Peyer's patch (tissue), 4 donors: ENCODE results near the gene AGFG2. TPM values are rescaled to one million over a fixed set of nuclear protein-coding genes. Genes with fewer than 3 reads are reported as not detected.
A peak's percentile ranks its signal among the peaks of the same experiment; 100 is the strongest.

Experiments used
- DNase-seq, 3 donors: peaks; one replicate each; pipeline ENCODE4 v3.0.0-alpha.2; 2017 to 2019
- H3K27ac ChIP-seq, 4 donors: fragments of 200-600 bp; sonication (generic); one replicate each; pipeline ENCODE4 v1.5.1; 2016 to 2019
- H3K27me3 ChIP-seq, 2 donors: fragments of 200-600 bp; sonication (generic); one replicate each; pipeline ENCODE4 v1.5.1; 2019
- H3K36me3 ChIP-seq, 3 donors: fragments of 200-600 bp; sonication (generic); one replicate each; pipeline ENCODE4 v1.5.1; 2016 to 2019
- H3K4me1 ChIP-seq, 4 donors: fragments of 200-600 bp; sonication (generic); one replicate each; pipeline ENCODE4 v1.5.1; 2016 to 2019
- H3K4me3 ChIP-seq, 4 donors: fragments of 200-600 bp; sonication (generic); 1 replicate in 3 of 4; 2 replicates in 1 of 4; pipeline ENCODE4 v1.5.1; 2016 to 2019; ENCODE audit warnings: mild to moderate bottlenecking in 1 of 4
- H3K9me3 ChIP-seq, 4 donors: fragments of 200-600 bp; sonication (generic); one replicate each; pipeline ENCODE4 v1.5.1; 2016 to 2019; ENCODE audit warnings: mild to moderate bottlenecking in 1 of 4
- POLR2A ChIP-seq, 2 donors: fragments of 450-650 bp; IDR thresholded peaks; one replicate each; pipeline ENCODE4 v1.5.1; 2017; ENCODE audit warnings: antibody characterized with exemption in 2 of 2, mild to moderate bottlenecking in 2 of 2, moderate library complexity in 2 of 2
- total RNA-seq, 4 donors: library from RNA; depleted of rRNA; stranded (reverse); fragments of >200 nt; gene quantifications; one replicate each; pipeline ENCODE4 v1.1.0, GENCODE V29; 2016
- TF ChIP-seq, protein P1 (sequence below), 6 experiments: fragments of 450-650 bp in 4 of 6; fragments of 200-600 bp in 2 of 6; sonication (generic) in 1 of 6; IDR thresholded peaks; one replicate each; pipeline ENCODE4 v1.5.1; 2017 to 2019; ENCODE audit warnings: antibody characterized with exemption in 6 of 6, mild to moderate bottlenecking in 3 of 6, moderate library complexity in 1 of 6

The AGFG2 gene
- total RNA-seq, result 10 to 100 TPM; 38.4 to 63.6 (median 49.9) TPM

- Histone ChIP-seq H3K27me3 (no peaks in the 10 kb centered on the region), H3K4me1 (peaks cover 0 to 38% (median 6%) of the 10 kb centered on the region in 4 donors), H3K27ac (peak within 1 kb of the TSS; percentile 78 to 87 (median 85)), H3K4me3 (peak within 1 kb of the TSS; percentile 71 to 96 (median 87)), H3K9me3 (no peaks in the 10 kb centered on the region), H3K36me3 (no peaks in the 10 kb centered on the region)
- DNase-seq, result peak; percentile 100
- TF ChIP-seq, protein P1, sequence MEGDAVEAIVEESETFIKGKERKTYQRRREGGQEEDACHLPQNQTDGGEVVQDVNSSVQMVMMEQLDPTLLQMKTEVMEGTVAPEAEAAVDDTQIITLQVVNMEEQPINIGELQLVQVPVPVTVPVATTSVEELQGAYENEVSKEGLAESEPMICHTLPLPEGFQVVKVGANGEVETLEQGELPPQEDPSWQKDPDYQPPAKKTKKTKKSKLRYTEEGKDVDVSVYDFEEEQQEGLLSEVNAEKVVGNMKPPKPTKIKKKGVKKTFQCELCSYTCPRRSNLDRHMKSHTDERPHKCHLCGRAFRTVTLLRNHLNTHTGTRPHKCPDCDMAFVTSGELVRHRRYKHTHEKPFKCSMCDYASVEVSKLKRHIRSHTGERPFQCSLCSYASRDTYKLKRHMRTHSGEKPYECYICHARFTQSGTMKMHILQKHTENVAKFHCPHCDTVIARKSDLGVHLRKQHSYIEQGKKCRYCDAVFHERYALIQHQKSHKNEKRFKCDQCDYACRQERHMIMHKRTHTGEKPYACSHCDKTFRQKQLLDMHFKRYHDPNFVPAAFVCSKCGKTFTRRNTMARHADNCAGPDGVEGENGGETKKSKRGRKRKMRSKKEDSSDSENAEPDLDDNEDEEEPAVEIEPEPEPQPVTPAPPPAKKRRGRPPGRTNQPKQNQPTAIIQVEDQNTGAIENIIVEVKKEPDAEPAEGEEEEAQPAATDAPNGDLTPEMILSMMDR (IDR thresholded peaks at IDR 0.05), result peak in 1 of 6 experiments; percentile 5
- TF ChIP-seq POLR2A (IDR thresholded peaks at IDR 0.05), result peak; percentile 78 to 92
Observed at GRCh38 chr7:100538654-100539435, at the start of gene AGFG2. AGFG2 (plus strand) TSS chr7:100539203; CDS start chr7:100539347, 144 bp downstream.

- H3K36me3 ChIP-seq, result no peaks in the 10 kb centered on the region
- H3K9me3 ChIP-seq, result no peaks in the 10 kb centered on the region
- H3K27ac ChIP-seq, result no peak overlapping the region
- no peak overlapping the region for H3K4me3 ChIP-seq
- TF ChIP-seq, protein P1 (IDR thresholded peaks at IDR 0.05), result no peak
- TF ChIP-seq POLR2A (IDR thresholded peaks at IDR 0.05), result no peak
- DNase-seq, result peak in 1 of 3 donors; percentile 49
- H3K27me3 ChIP-seq, result no peaks in the 10 kb centered on the region
- peaks cover 0 to 9% (median 6%) of the 10 kb centered on the region in 4 donors for H3K4me1 ChIP-seq
Observed at GRCh38 chr7:100489824-100490223, 49.2 kb upstream of the AGFG2 start.

DNA sequence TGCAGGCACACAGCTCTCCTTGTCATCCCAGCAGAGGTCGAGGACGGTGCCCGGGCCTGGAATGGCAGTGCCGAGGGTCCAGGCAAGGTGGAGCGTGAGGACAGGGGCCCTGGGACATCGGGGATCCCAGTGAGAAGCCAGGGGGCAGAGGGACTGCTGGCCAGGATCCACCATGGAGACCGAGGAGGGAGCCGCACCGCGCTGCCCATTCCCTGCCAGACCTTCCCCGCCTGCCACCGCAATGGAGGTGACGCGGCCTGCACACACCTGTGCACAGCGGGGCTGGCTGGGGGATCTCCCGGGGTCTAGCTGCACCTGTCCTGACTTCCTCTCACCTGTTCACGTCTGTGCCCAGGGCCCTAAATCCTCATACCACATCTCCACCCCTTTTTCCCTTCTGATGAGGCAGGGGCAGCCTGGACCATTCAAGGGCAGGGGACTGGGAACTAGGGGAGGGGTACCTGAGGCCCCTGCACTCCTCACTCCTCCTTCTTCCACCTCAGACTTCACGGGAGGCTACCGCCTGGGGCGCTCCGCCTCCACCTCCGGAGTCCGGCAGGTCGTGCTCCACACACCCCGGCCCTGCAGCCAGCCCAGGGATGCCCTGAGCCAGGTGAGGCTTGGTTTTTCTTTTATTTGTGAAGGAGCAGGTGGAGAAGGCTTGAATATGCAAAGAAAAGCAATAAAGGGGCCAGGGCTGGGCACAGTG lies 48.4 kb upstream of the AGFG2 start:
- no peak overlapping the region for H3K4me3 ChIP-seq
- TF ChIP-seq POLR2A (IDR thresholded peaks at IDR 0.05), result no peak
- TF ChIP-seq, protein P1 (IDR thresholded peaks at IDR 0.05), result no peak
- no peaks in the 10 kb centered on the region for H3K27me3 ChIP-seq
- DNase-seq, result no peak
- no peaks in the 10 kb centered on the region for H3K36me3 ChIP-seq
- no peak overlapping the region for H3K27ac ChIP-seq
- H3K9me3 ChIP-seq, result no peaks in the 10 kb centered on the region
- H3K4me1 ChIP-seq, result peaks cover 0 to 9% (median 6%) of the 10 kb centered on the region in 4 donors

- Histone ChIP-seq H3K27me3 (no peaks in the 10 kb centered on the region), H3K36me3 (no peaks in the 10 kb centered on the region), H3K27ac (no peak overlapping the region), H3K4me1 (peaks cover 0 to 9% (median 6%) of the 10 kb centered on the region in 4 donors), H3K9me3 (no peaks in the 10 kb centered on the region), H3K4me3 (no peak overlapping the region)
- no peak for TF ChIP-seq POLR2A (IDR thresholded peaks at IDR 0.05)
- TF ChIP-seq, protein P1 (IDR thresholded peaks at IDR 0.05), result no peak
- no peak for DNase-seq
Observed at GRCh38 chr7:100491192-100491578, 47.8 kb upstream of the AGFG2 start.

- Histone ChIP-seq H3K4me1 (peaks cover 0 to 9% (median 6%) of the 10 kb centered on the region in 4 donors), H3K9me3 (no peaks in the 10 kb centered on the region), H3K27me3 (no peaks in the 10 kb centered on the region), H3K36me3 (no peaks in the 10 kb centered on the region), H3K27ac (peak overlapping the region in 1 of 4 donors; percentile 26), H3K4me3 (peak overlapping the region in 3 of 4 donors; percentile 41 to 43 (median 41))
- DNase-seq, result no peak
- no peak for TF ChIP-seq POLR2A (IDR thresholded peaks at IDR 0.05)
- TF ChIP-seq, protein P1 (IDR thresholded peaks at IDR 0.05), result no peak
Observed at GRCh38 chr7:100492738-100493475, 46.1 kb upstream of the AGFG2 start.
